DLD1 (cell line): ENCODE measurements around the gene PCBD2.
"Not testable (repeated sequence)": the region's sequence is repeated elsewhere in the genome, so short reads cannot be mapped to it uniquely, and the experiment has no call there.

Source experiments
- in situ Hi-C: cut with HindIII; loops from 2 replicates; pipeline ENCODE4 v1.10.0; 2017; ENCODE audit warnings: low sequenced_read_pairs

The PCBD2 gene

DNA sequence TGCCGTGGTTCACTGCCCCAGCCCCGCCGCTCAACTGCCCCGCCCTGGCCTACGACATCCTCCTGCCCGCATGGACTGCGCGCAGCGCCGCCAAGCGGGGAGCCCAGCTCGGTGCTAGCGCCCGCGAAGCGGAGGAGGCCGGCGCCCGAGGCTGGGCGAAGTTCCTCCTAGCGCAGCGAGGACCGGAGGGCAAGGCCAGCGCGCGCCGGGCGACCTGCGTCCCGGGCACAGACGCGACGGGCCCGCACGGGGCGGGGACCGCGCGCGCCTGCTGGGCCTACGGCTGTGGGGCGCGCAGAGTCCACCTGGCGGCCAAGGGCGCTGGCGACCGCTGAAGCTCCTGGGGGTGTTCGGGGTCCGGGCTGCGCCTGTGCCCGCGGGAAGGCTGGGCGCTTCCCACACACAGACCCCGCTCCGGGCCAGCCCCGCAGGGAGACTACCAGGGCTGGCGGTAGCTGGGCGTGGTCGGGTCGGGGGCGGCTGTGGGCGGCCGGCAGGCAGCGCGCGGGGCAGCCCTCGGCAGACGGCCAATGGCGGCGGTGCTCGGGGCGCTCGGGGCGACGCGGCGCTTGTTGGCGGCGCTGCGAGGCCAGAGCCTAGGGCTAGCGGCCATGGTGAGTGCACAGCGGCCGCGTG is at the start of gene PCBD2:
TSS of gene PCBD2 (plus strand) at position 522 of the 636 bp plus-strand sequence. CDS start at position 531, 9 bp downstream.
- in situ Hi-C loops, result no loop called here

- in situ Hi-C loops, result not testable (repeated sequence)
Measured at GRCh38 chr5:134856465-134856864, 48.5 kb upstream of the PCBD2 start.

GRCh38 chr5:134857401-134857800 is 47.5 kb upstream of the PCBD2 start:
- in situ Hi-C loops, result no loop called here

DNA sequence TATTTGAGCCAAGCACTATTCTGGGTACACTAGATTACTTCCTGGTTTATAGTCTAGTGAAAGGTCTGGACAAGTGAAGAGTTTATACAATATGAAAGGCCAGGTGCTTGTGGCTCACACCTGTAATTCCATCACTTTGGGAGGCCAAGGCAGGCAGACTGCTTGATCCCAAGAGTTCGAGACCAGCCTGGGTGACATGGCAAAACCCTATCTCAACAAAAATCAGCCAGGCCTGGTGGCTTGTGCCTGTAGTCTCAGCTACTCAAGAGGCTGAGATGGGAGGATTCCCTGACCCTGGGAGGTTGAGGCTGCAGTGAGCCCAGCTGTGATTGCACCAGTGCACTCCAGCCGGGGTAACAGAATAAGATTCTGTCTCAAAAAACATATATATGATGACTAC is 40.2 kb upstream of the PCBD2 start:
- in situ Hi-C loops, result no loop called here

- in situ Hi-C loops, result no loop called here
Measured at GRCh38 chr5:134873494-134873893, 31.4 kb upstream of the PCBD2 start.

DNA sequence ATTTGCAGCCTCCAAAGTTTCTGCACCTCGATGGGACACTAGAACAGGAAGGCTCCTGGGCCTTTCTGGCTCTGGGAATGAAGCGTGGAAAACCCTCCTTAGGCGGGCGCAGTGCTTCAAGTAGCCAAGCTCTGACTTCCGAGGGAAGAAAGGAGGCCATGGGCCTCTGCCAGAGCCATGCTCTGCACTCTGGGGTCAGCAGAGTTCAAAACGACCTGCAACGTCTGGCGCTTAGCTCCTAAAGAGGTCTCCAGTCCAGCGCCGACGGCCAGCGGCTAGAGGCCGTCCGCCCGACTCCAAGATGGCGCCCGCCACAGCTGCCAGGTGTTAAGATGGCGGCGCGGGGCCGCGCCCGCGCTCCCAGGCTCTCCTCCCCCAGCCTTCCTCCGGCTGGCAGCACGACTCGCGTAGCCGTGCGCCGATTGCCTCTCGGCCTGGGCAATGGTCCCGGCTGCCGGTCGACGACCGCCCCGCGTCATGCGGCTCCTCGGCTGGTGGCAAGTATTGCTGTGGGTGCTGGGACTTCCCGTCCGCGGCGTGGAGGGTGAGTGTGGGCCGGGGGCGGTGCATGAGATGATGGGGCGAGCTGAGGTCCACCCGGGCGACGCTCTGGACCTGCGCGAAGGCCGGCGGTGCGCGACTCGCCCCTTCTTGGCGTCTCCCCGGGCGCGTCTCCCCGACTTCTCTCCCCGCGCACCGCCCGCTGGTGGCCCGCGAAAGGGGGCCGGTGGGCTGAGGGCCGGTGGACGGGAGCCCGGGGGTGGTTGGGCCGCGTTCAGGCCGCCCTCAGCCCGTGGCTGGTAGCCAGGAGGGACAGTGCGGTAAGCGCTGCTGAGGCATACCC is 30.7 kb upstream of the PCBD2 start, which contains the start of gene TXNDC15:
TSS of gene TXNDC15 (plus strand) at position 385 of the 844 bp plus-strand sequence. CDS start at position 442, 57 bp downstream.
- in situ Hi-C loops, result no loop called here

DNA sequence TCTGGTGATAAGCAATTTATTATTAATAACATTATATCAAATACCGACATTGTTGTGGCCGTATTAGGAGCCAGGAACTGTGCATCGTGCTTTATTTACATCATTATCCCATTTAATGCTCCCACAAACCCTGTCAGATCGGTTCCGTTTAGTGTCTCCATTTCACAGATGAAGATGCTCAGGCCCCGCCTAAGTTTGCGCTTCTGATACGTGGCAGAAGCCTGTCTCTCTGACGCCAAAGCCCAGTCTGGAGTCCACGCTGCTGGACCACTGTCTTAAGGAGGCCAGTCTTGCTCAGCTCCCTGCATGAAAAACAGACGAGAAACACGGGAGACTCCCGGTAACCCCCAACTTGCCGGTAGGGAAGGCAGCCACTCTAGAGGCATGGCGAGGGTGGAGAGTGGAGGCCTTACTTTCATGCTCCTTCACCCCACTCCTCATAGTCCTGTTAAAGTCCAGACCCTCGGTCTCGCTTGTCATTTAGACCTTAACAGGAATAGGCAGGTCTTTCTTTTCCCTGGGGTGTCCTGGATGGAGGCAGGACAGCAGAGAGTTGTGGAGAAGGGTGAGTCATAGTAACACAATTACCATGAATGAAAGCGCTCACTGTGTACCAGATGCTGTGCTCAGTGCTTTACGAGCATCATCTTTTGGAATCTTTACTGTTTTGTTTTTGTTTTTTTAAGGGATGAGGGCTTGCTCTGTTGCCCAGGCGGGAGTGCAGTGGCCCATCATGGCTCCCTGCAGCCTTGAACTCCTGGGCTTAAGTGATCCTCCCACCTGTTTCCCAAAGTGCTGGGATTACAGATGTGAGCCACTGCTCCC is 29.9 kb upstream of the PCBD2 start:
- in situ Hi-C loops, result no loop called here

- in situ Hi-C loops, result no loop called here
Measured at GRCh38 chr5:134877159-134877558, 27.8 kb upstream of the PCBD2 start.

DNA sequence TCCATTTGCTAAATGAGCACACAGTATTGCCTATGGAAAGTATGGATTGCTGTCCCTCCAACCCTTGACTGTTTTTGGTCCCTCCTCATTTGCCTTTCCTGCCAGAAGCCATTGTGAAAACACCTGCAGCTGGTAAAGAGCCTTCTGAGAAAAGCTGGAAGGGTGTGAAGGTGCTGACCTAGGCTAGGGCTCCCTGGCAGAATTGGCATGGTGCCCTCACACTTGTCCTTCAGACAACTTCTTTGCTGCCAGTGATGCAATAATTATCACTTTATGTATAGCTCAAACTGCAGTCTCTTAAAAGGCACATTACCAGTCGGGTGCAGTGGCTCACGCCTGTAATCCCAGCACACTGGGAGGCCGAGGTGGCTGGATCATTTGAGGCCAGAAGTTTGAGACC is 26.5 kb upstream of the PCBD2 start:
- in situ Hi-C loops, result no loop called here

- in situ Hi-C loops, result no loop called here
Measured at GRCh38 chr5:134879456-134879855, 25.5 kb upstream of the PCBD2 start.

- in situ Hi-C loops, result not testable (repeated sequence)
Measured at GRCh38 chr5:134880937-134881336, 24.0 kb upstream of the PCBD2 start.

GRCh38 chr5:134881711-134882110 is 23.2 kb upstream of the PCBD2 start:
- in situ Hi-C loops, result not testable (repeated sequence)

- in situ Hi-C loops, result no loop called here
Measured at GRCh38 chr5:134887593-134888159, 17.3 kb upstream of the PCBD2 start.

DNA sequence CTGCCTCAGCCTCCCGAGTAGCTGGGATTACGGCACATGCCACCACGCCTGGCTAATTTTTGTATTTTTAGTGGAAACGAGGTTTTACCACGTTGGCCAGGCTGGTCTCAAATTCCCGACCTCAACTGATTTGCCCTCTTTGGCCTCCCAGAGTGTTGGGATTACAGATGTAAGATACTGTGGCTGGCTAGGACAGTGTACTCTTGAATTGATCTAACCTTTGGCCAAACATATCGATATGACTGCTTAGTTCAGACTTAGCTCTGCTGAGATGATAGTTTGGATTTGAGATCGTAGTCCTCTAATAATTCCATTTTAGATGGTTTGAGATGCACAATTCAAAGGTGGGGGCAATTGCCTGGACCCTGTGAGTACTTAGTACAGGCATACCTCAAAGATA is 15.6 kb upstream of the PCBD2 start:
- in situ Hi-C loops, result no loop called here

- in situ Hi-C loops, result no loop called here
Measured at GRCh38 chr5:134891473-134891872, 13.5 kb upstream of the PCBD2 start.

DNA sequence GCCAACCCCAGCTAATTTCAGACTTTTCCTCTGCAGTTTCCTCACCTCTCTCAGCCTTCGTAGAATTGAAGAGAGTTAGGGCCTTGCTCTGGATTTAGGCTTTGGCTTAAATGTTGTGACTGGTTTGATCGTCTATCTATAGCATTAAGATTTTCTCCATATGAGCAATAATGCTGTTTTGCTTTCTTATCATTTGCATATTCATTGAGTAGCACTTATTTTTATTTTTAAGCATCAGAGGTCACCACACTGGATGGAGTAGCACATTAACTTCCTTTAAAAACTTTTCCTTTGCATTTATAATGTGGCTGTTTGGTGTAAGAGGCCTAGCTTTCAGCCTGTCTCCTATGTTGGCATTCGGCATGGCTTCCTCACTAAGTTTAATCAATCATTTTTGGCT is 12.6 kb upstream of the PCBD2 start:
- in situ Hi-C loops, result no loop called here

DNA sequence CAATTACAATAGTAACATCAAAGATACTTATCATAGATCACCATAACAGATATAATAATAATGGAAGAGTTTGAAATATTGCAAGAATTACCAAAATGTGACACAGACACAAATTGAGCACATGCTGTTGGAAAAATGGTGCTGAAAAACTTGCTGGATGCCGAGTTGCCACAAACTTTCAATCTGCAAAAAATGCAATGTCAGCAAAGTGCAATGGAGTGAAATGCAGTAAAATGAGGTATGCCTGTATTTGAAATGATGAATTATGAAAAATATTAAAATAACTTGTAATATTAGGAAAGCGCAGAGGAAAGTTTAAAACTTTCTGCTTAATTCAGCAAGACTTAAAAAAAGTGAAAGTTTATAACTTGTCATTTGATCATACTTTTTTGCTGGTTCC is 12.0 kb upstream of the PCBD2 start:
- in situ Hi-C loops, result no loop called here

GRCh38 chr5:134893748-134894505 is 11.0 kb upstream of the PCBD2 start:
- in situ Hi-C loops, result no loop called here

DNA sequence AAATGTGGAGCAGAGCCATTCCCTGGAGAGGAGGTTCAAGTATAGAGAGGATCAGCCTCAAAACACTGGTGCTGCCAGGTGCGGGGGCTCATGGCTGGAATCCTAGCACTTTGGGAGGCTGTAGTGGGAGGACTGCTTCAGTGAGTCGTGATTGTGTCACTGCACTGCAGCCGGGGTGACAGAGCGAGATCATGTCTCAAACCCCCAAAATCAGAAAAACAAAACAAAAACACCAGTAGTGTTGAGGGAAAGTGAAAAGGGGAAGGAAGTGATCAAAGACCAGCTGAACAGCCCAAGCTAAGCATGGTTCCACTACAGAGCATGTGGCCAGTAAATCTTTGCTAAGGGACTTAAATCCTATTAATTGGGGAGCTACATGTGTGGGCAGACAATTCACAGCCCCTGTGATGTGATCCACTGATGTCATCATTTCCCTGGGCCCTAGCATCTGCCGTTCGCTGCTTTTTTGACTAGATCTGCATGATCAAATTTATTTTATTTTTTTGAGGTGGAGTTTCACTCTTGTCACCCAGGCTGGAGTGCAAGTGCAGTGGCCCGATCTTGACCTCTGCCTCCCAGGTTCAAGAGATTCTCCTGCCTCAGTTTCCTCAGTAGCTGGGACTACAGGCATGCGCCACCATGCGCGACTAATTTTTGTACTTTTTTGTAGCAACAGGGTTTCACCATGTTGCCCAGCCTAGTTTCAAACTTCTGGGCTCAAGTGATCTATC is 2.7 kb upstream of the PCBD2 start:
- in situ Hi-C loops, result no loop called here
